ENCODE results near the gene DUOX2.
A peak's percentile ranks its signal among the peaks of the same experiment; 100 is the strongest.

The DUOX2 gene

DNA sequence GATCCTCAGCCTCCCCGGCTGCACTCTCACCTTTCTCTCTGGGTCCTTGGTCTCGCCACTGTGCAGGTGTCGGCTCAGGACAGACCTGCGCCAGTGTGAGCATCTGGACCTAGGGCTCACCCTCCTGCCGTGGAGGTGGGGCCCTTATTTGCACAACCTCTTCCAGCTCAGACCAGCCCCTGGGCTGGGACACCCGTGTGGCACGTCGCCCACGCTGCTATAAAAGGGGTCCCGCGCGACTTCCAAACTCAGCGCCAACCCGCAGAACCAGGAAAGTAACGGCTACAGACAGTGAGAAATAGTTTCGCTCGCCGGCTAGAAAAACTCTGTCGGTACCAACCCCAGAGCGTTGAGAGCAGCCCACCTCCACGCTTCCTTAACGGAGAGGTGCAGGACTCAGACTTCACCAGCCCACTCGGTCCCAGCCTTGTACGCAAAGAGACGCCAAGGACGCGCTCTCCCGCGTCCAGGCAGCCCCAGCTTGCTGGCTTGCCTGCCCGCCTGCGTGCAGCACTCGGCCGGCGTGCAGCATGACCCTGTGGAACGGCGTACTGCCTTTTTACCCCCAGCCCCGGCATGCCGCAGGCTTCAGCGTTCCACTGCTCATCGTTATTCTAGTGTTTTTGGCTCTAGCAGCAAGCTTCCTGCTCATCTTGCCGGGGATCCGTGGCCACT, at the start of gene DUOX2, which contains the start of gene DUOXA2:
TSS of gene DUOX2 (minus strand) at position 97 of the 675 bp plus-strand sequence. CDS start 761 bp downstream, outside the sequence.
TSS of gene DUOXA2 (plus strand) at position 251 of the 675 bp plus-strand sequence. CDS start at position 531, 280 bp downstream.
- no peak for DNase-seq (ENCODE audit: low read depth in 2 of 2)

DNA sequence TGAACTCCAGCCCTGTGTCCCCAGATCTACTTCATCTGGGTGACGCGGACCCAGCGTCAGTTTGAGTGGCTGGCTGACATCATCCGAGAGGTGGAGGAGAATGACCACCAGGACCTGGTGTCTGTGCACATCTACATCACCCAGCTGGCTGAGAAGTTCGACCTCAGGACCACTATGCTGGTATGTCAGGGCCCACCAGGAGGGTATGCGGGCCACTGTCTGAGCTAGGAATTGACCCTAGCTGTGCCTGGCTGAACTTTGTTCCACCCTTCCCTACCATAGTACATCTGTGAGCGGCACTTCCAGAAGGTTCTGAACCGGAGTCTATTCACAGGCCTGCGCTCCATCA, 49.5 kb upstream of the DUOX2 start:
- no peak for DNase-seq (ENCODE audit: low read depth in 2 of 2)

DNA sequence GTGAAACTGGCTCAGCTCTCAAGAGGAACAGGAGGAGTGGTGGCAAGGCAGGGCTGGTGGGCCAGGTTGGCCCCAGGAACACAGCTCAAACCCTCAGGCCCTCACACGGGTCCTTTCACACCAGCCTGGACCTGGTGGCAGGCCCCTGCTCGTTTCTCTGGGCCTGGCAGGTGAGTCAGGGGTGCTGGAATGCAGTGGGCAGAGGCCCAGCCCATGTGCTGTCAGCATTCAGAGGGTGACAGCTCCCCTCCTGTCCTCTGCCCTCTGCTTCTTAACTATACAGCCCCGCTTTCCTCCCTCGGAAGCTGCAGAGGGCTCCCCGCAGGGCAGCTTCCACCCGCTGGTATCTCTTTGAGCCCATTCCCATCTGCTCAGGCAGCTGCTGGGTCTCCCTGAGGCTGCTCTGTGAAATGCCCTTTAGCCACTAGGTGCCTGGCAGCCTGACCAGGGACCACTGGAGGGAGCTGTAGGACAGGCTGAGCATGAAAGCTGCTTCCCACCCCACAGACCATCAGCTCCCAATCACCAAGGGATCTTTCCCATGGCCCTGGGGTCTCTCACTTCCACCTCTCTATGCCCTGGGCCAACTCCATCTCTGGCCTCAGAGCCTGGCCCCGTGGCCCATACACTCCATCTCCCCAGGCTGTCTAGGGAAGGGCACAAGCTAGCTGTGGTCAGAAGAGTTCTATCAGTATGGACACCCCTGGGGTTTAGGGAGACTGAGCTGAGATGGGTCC, 49.0 kb upstream of the DUOX2 start:
- DNase-seq (ENCODE audit: low read depth in 2 of 2) = peak; percentile 30 to 31

DNA sequence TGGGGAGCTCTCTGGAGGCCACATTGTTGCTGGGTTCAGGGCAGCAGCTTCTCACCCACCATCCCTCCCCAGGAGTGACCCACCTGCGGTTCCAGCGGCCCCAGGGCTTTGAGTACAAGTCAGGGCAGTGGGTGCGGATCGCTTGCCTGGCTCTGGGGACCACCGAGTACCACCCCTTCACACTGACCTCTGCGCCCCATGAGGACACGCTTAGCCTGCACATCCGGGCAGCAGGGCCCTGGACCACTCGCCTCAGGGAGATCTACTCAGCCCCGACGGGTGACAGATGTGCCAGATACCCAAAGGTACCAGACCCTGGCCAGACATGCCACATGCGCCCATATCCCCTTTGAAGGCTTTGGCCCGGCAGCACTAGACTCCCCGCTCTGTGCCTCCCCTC, 47.7 kb upstream of the DUOX2 start:
- no peak for DNase-seq (ENCODE audit: low read depth in 2 of 2)

DNA sequence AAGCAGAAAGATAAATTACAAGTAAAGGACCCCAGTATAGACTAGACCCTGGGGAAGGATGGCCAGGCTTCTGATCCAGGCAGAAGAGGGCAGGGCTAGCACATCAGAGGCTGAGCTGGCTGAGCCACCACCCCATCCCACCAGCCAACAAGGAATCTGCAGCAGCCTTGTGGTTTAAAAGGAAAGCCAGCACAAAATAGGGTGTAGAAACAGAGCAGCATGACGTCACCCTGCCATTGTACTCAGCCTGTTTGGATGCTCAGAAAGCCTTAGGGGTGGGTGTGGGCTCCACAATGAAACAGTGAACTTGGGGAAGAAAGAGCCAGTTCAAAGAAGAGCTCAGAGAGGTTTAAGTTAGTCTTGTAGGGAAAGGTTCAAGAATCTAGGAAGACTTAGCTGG, 44.0 kb upstream of the DUOX2 start:
- no peak for DNase-seq (ENCODE audit: low read depth in 2 of 2)

DNA sequence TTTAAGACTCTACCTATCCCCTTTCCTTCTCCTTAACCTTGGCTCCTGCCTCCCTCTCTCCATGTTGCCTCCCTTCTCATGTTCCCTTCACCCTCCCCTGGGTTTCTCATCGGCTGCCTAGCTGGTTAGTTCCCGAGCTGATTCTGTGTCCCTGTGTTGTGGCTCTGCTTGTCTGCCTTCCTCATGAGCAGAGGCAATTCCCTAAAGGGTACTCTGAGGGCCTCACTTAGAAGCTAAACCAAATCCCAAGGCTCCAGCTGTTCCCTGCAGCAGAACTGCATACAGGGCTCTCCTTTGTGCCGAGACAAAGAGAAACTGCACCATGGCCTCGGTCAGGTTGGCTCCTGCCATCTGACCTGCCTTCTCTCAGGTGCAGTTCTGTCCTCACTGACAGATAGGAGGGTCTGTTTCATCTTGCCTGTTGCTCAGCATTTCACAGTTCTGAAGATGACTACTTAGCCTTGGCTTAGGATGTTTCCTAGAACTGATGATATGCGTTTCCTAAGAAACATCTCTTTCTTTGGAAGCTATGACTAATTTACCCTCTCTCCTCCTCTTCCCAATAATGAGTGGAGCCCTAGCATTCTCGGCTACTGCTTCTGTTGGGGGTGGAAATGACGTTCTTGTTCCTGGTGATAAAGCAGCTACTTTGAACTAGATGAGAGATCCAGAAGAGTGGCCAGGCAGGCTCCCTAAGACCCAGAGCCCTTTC, 42.9 kb upstream of the DUOX2 start:
- no peak for DNase-seq (ENCODE audit: low read depth in 2 of 2)

DNA sequence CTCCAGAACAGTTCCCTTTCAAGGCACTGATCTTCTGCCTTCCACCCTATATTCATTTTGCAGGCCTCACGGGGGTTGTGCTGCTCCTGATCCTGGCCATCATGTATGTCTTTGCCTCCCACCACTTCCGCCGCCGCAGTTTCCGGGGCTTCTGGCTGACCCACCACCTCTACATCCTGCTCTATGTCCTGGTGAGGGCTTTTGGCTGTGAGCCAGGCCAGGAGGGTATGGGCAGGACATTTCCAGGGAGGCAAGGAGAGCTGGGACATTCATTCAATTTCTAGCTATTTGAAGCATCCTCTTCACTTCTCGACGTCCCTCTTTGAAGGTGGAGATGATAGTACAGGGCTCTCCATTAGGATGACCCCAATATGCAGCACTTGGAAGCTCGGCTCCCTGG, 41.8 kb upstream of the DUOX2 start:
- DNase-seq (ENCODE audit: low read depth in 2 of 2) = no peak

DNA sequence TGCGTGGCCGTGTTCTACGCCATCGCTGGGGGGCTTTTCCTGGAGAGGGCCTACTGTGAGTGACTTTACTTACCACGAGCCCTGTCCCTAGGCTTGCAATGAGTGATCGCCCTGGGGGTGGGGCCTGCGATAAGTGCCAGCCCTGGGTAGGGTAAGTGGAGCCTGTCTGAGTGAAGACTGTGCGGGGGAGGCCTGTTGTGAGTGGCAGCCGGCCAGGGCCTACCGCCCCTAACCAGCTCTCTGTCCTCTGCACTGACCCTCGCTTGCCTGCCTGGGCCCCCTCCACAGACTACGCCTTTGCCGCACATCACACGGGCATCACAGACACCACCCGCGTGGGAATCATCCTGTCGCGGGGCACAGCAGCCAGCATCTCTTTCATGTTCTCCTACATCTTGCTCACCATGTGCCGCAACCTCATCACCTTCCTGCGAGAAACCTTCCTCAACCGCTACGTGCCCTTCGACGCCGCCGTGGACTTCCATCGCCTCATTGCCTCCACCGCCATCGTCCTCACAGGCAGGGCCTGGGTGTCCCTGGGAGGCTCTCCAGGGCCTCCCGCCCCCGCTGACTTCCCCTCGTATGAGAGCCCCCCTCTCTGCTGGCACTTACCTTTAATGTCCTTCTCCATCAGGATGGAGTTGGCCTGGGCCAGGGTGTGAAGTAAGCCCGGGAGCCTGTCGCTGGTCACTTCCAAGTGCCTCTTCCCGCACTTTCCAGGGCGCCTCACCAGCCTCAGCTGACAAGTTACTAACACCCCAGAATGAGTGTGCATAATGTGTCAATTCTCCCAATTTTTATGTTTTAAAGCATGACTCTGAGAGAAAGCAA, 38.2 kb upstream of the DUOX2 start:
- DNase-seq (ENCODE audit: low read depth in 2 of 2) = no peak

DNA sequence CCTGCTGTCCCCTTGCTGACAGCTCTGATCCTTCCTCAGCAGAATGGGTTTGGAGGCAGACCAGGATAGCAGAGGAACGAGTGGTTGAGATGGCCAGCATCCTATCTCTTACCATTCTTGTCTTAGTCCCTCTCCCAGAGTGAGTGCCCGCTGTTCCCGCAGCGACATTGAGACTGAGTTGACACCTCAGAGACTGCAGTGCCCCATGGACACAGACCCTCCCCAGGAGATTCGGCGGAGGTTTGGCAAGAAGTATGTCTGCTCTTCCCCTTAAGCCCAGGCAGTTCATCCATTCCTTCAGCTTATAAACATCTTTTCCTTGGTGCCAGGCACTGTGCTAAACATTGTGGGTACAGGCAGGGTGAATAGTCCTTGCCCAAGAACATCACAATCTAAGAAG, 37.0 kb upstream of the DUOX2 start:
- DNase-seq (ENCODE audit: low read depth in 2 of 2) = no peak

DNA sequence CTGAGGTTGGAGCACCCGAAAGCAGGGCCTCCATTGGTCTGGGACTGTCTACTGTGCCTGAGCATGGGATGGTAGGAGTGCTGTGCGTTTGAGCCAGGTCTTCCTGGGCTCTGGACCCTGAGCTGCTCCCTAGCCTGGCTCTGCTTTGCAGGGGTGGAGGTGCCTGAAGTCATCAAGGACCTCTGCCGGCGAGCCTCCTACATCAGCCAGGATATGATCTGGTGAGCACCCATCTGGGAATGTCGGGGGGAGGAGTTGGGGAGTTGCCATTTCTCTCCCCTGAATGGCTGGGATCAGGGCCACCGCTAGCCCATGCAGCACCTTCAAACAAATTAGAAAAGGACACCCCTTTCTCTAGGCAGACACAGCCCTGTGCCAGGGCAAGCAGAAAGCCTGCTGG, 36.5 kb upstream of the DUOX2 start:
- no peak for DNase-seq (ENCODE audit: low read depth in 2 of 2)

DNA sequence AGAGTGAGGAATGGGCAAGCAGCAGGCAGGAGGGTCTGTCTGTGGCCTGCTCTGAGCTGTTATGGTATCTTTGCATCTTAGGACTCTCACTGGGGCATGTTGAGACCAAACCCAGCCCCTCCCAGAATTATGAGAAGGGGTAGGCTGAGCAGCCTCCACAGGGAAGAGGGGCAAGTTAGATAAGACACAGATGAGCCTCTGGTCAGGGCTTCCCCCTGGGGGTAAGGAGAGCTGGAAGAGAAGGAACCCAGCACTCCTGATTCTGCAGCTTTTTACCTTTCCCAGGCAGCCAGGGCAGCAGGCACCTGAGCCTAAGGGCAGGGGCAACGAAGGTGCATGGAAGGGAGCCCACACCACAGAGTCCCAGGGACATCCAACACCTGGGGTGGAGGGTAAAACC, 35.1 kb upstream of the DUOX2 start:
- DNase-seq (ENCODE audit: low read depth in 2 of 2) = no peak

DNA sequence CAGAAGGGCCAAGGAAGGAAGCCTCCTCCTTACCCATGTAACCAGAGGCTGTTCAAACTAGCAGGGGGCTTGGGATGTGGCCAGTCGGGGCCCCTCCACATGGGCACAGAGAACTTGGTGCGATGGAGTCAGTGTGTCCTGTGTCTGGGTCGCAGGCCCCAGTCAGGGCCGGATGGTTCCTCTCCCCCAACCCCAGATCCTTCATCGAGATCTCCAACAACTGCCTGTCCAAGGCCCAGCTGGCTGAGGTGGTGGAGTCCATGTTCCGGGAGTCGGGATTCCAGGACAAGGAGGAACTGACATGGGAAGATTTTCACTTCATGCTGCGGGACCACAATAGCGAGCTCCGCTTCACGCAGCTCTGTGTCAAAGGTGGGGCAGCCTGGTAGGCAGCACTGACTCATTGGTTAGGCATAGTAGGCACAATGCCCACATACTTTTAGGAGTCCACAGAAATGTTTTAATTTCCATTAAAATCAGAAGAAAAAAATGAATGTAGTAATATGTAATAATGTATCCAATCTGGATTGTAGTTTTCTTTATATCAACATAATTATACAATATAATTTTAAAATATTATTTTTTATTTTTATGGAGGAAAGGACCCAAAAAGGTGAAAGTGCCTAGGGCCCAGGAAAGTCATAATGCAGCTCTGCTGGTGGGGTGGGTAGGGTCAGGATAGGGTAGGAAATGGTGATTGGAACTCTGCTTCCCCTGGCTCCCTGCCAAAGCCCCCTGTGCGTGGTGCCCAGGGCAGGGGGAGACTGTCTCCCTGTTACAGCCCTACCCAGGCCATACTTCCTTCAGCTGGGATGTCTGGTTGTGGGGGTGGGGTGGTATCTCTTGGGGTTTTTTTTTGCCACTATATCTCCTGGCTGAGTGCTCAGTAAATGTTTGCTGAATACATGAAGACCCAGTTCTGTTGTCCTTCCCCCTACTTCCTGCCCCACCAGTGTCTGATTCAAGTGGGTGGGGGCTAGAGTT, 34.4 kb upstream of the DUOX2 start:
- DNase-seq (ENCODE audit: low read depth in 2 of 2) = no peak

DNA sequence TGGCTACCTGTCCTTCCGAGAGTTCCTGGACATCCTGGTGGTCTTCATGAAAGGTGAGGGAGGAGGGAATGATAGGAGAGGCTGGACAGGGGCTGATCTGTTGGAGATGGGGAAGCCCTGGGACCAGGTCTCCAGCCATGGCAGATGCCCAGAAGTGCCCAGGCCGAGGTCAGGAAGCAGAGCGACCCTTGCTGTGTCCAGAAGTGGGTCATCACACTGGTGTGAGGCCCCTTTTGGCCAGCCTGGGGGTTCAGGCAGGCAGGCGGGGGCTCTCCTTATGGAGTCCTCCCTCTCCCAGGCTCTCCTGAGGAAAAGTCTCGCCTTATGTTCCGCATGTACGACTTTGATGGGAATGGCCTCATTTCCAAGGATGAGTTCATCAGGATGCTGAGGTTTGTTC, 33.6 kb upstream of the DUOX2 start:
- no peak for DNase-seq (ENCODE audit: low read depth in 2 of 2)

DNA sequence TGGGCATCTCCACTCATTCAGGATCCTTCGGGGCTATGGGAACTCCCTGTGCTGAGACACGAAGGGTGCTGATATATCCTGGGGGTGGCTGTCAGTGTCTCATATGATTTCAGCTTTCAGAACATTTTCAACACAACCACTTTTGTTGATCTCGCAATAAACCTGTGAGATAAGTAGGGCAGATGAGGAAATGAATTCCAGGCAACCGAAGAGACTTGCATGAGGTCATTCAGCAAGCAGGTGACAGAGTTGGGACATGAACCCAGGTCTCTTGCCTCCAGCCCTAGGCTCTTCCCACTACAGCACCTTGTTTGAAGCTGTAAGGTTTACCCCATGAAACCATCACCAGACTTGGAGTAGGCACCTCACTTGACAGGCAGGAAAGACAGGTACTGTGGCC, 32.4 kb upstream of the DUOX2 start:
- no peak for DNase-seq (ENCODE audit: low read depth in 2 of 2)

DNA sequence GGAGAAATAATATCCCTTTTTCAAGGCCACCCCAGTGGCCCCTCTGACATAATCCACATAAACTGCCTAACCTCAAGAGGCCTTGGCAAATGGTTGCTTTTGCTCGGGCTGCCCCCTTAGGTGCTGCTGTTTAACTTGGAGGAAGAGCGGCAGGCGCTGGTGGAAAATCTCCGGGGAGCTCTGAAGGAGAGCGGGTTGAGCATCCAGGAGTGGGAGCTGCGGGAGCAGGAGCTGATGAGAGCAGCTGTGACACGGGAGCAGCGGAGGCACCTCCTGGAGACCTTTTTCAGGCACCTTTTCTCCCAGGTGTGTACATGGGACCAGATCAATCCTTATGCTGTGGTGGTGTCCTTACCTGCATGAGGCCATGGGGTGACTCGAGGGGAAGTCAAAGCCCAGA, 30.8 kb upstream of the DUOX2 start:
- no peak for DNase-seq (ENCODE audit: low read depth in 2 of 2)

DNA sequence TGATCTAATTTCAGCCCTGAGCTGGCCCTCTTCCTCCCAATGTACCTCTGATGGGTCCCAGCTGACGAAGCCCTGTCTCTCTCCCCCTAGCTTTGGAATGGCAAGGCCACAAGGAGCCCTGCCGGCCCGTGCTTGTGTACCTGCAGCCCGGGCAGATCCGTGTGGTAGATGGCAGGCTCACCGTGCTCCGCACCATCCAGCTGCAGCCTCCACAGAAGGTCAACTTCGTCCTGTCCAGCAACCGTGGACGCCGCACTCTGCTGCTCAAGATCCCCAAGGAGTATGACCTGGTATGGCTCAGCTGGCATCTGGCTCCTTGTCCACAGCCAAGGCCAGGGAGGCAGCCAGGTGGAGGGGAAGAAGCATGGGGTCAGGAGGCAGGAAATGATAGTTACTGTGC, 30.0 kb upstream of the DUOX2 start:
- no peak for DNase-seq (ENCODE audit: low read depth in 2 of 2)

DNA sequence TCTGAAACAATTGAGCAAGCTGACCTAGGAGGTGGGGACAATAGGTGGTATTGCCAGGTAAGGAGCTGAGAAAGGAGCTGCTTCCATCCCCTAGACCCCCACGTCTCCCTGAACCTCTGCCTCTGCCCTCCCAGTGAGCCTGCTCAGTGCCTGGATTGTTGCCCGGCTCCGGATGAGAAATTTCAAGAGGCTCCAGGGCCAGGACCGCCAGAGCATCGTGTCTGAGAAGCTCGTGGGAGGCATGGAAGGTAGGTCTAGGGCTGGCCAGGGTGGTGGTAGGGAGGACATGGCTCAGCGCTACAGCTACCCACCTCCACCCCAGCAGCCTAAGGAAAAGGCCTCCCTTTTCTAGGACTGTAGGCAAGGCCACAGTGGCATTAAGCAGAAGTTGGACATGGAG, 29.1 kb upstream of the DUOX2 start:
- no peak for DNase-seq (ENCODE audit: low read depth in 2 of 2)

DNA sequence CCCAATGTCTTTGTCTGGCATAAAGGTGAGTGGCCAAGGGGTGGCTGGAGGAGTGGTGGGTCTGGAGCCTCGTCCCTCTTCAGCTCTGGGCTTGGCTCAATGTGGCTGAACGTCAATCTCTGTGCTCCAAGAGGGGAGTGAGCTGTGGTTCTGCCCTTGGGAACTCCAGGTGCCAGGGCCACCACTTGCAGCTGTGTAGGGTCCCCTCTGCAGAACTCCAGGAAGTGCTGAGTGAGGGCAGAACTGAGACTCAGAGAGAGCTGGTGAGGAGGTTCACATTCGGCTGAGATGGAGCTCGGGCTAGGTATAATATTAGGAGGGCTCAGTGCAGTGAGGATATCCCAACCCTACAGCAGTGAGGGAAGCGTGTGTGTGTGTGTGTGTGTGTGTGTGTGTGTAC, 27.4 kb upstream of the DUOX2 start:
- no peak for DNase-seq (ENCODE audit: low read depth in 2 of 2)

DNA sequence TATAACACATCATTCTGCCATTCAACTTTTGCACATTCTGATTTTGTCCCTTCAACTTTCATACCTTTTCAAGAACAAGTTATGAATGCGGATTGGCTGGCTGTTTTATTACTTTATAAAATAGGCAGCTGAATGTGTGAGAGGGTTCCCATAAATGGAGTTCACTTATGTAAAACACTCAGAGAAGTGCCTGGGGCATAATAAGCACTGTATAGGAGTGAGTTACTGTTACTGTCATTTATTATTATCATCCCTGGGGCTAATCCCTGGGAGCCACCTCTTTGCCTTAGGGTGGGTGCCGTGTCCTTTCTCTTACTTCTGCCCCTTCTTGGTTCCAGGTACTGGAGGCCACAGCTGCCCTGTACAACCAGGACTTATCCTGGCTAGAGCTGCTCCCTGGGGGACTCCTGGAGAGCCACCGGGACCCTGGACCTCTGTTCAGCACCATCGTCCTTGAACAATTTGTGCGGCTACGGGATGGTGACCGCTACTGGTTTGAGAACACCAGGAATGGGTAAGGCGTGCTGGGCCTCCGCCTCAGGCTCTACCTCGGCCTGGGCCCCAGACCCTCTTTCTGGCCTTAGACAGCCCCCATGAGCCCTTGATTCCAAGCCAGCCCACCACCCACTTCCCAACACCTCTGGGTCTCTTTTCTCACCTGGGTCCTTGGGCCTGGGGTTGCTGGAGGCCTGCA, 26.7 kb upstream of the DUOX2 start:
- no peak for DNase-seq (ENCODE audit: low read depth in 2 of 2)

DNA sequence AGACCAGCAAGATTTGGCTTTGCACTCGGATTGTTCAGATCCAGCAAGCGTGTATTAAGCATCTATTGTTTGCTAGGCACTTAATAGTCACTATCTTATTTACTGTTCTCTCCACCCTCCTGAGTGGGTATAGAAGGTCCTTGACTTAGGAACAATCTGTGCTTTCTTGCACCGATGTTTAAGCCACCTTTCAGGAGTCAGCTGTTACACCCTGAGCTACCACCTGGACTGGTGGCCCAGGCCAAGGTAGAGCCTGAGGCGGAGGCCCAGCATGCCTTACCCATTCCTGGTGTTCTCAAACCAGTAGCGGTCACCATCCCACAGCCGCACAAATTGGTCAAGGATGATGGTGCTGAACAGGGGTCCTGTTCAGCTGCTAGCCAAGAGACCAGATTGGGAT, 25.8 kb upstream of the DUOX2 start:
- DNase-seq (ENCODE audit: low read depth in 2 of 2) = no peak

Measured in stimulated activated CD8-positive, alpha-beta memory T cell treated with anti-CD3 and anti-CD28 coated beads, Interleukin-15, amount 100 ng/mL, for 4 hours (primary cell).